GM12878 (cell line): ENCODE results near the gene ASPDH. TPM values are rescaled to one million over a fixed set of nuclear protein-coding genes. Genes with fewer than 3 reads are reported as not detected.

Experiments used
- BMI1 ChIP-seq: fragments of 450-650 bp; IDR thresholded peaks from 2 replicates; pipeline ENCODE4 v1.6.1; 2016; ENCODE audit warnings: mild to moderate bottlenecking, moderate library complexity, borderline replicate concordance
- CBX5 ChIP-seq: sonication (generic); IDR thresholded peaks from 2 replicates; pipeline ENCODE4 v1.6.1; 2016; ENCODE audit warnings: low read depth, moderate library complexity, mild to moderate bottlenecking, inconsistent platforms
- DPF2 ChIP-seq: fragments of 450-650 bp; IDR thresholded peaks from 2 replicates; pipeline ENCODE4 v1.6.1; 2017; ENCODE audit warnings: mild to moderate bottlenecking
- ESRRA ChIP-seq: IDR thresholded peaks from 2 replicates; pipeline ENCODE4 v1.6.1; 2012; ENCODE audit warnings: mild to moderate bottlenecking, low read length, improper control_type of control experiment
- FOS ChIP-seq: IDR thresholded peaks from 3 replicates; pipeline ENCODE4 v1.6.1; 2011; ENCODE audit warnings: borderline replicate concordance; ENCODE audit not compliant: insufficient read length; ENCODE audit errors: extremely low read depth
- FOXK2 ChIP-seq: fragments of 450-650 bp; IDR thresholded peaks from 2 replicates; pipeline ENCODE4 v1.6.1; 2017; ENCODE audit warnings: mild to moderate bottlenecking, moderate library complexity
- HDAC2 ChIP-seq: fragments of 200-600 bp; sonication (generic); IDR thresholded peaks from 2 replicates; pipeline ENCODE4 v1.6.1; 2017
- KDM1A ChIP-seq: fragments of 200-600 bp; sonication (generic); IDR thresholded peaks from 2 replicates; pipeline ENCODE4 v1.6.1; 2016; ENCODE audit warnings: borderline replicate concordance
- MXI1 ChIP-seq: fragments of 150-350 bp; IDR thresholded peaks from 2 replicates; pipeline ENCODE4 v1.6.1; 2011; ENCODE audit warnings: low read depth, mild to moderate bottlenecking, inconsistent platforms, low read length, improper control_type of control experiment
- NR2C2 ChIP-seq: IDR thresholded peaks from 2 replicates; pipeline ENCODE4 v1.6.1; 2011; ENCODE audit warnings: borderline replicate concordance, low read depth; ENCODE audit not compliant: control insufficient read depth, insufficient read length
- PML ChIP-seq: IDR thresholded peaks from 2 replicates; pipeline ENCODE4 v1.6.1; 2012; ENCODE audit warnings: low read length, inconsistent platforms
- RCOR1 ChIP-seq: conservative IDR thresholded peaks from 2 replicates; pipeline ENCODE4 v1.6.1; 2012; ENCODE audit warnings: low read depth, low read length, improper control_type of control experiment
- SMAD1 ChIP-seq: fragments of 450-650 bp; IDR thresholded peaks from 2 replicates; pipeline ENCODE4 v1.6.1; 2018; ENCODE audit warnings: mild to moderate bottlenecking, low read depth; ENCODE audit not compliant: partially characterized antibody
- SRF ChIP-seq, 2 experiments: IDR thresholded peaks; 2 replicates each; pipeline ENCODE4 v1.6.1; 2011; ENCODE audit warnings: low read depth in 2 of 2, low read length in 2 of 2, mild to moderate bottlenecking in 1 of 2, moderate library complexity in 1 of 2
- TAF1 ChIP-seq: IDR thresholded peaks from 2 replicates; pipeline ENCODE4 v1.6.1; 2011; ENCODE audit warnings: mild to moderate bottlenecking, low read depth, low read length, borderline replicate concordance
- TCF7 ChIP-seq: IDR thresholded peaks from 2 replicates; pipeline ENCODE4 v1.6.1; 2014; ENCODE audit warnings: antibody characterized with exemption, borderline replicate concordance
- ZNF217 ChIP-seq: fragments of 450-650 bp; IDR thresholded peaks from 2 replicates; pipeline ENCODE4 v1.6.1; 2017; ENCODE audit warnings: antibody characterized with exemption, mild to moderate bottlenecking
- ZNF274 ChIP-seq: IDR thresholded peaks from one replicate; pipeline ENCODE4 v1.8.0; 2011; ENCODE audit not compliant: insufficient read length, insufficient read depth
- ZNF622 ChIP-seq: fragments of 450-650 bp; IDR thresholded peaks from 2 replicates; pipeline ENCODE4 v1.6.1; 2017; ENCODE audit warnings: mild to moderate bottlenecking, inconsistent platforms
- polyA plus RNA-seq, 11 experiments: library from polyadenylated mRNA; depleted of rRNA in 4 of 11; unstranded in 6 of 11; stranded (reverse) in 5 of 11; fragments of >200 nt; fragmentation: Nextera tagmentation in 4 of 11; fragmentation: Illumina TruSeq in 1 of 11; extraction: Ambion mirVana in 4 of 11; extraction: Trizol in 1 of 11; gene quantifications; 1 replicate in 1 of 11; 2 replicates in 10 of 11; pipeline versions ENCODE4 v1.2.1 to v1.2.3, GENCODE V29; 2011 to 2016; ENCODE audit warnings: inconsistent platforms in 2 of 11, missing spikeins in 2 of 11, low read depth in 1 of 11
- total RNA-seq, 4 experiments: library from RNA; depleted of rRNA in 3 of 4; stranded (reverse); fragments of >200 nt in 3 of 4; fragmentation: Illumina TruSeq in 1 of 4; extraction: Trizol in 1 of 4; gene quantifications; 2 replicates each; pipeline versions ENCODE4 v1.2.1 to v1.2.3, GENCODE V29; 2013 to 2021
- TF ChIP-seq, protein P1 (sequence below): fragments of 450-650 bp; IDR thresholded peaks from 2 replicates; pipeline ENCODE4 v1.6.1; 2017; ENCODE audit warnings: antibody characterized with exemption, mild to moderate bottlenecking, moderate library complexity
- TF ChIP-seq, protein P2 (sequence below): fragments of 450-650 bp; IDR thresholded peaks from 2 replicates; pipeline ENCODE4 v1.6.1; 2017; ENCODE audit warnings: borderline replicate concordance
- TF ChIP-seq, protein P3 (sequence below): IDR thresholded peaks from 2 replicates; pipeline ENCODE4 v1.6.1; 2012; ENCODE audit warnings: mild to moderate bottlenecking, low read depth, low read length

ASPDH gene
- total and polyA plus RNA-seq, 10 of the 15 experiments (the other 5 are each of a cell fraction or from before 2014, with no cell fraction given) = not detected

DNA sequence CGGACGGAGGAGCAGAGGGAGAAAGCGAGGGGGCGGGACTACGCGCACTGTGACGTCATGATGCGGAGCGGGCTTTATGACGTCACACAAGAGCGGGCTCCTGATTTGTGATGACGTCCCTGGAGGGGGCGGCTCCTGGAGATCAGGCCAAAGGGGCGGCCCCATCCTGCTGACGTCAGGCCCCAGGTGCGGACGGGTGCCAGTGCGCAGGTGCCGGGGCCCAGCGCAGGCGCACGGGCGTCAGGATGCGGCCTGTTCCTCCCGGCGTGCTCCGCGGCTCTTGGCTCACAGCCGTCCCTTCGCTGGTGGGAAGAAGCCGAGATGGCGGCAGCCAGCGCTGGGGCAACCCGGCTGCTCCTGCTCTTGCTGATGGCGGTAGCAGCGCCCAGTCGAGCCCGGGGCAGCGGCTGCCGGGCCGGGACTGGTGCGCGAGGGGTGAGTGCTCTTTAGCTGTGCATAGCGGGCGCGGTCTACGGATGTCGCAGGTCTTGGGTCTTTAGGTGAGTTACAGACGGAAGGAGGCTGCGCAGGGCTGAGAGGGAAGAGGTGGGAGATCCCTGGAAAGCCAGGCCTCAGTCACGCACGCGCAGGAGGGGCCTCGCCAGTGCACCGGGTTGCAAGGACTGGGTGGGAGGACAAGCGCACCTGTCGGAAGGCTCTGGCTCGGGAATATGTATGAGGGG lies 37.3 kb downstream of the ASPDH start, which contains the start of the genes EMC10 and GARIN5A (continued):
- TF ChIP-seq ESRRA (no peak), TCF7 (no peak), TAF1 (peak; percentile 92), NR2C2 (no peak), BMI1 (no peak), FOXK2 (no peak), PML (peak; percentile 76; the same call in 1 of the 2 replicates), DPF2 (peak; percentile 66; the same call in 1 of the 2 replicates), SRF (IDR thresholded peaks at IDR 0.05; ENCODE audit: low read depth in 2 of 2, low read length in 2 of 2) (no peak), ZNF622 (no peak), KDM1A (no peak), CBX5 (no peak), MXI1 (peak; percentile 24; the same call in 1 of the 2 replicates), FOS (no peak), RCOR1 (no peak), ZNF217 (0 out of 2 replicates have a peak, but pooled peaks have one; percentile 47), SMAD1 (peak; percentile 43), HDAC2 (no peak), ZNF274 (no peak)
- TF ChIP-seq, protein P1, sequence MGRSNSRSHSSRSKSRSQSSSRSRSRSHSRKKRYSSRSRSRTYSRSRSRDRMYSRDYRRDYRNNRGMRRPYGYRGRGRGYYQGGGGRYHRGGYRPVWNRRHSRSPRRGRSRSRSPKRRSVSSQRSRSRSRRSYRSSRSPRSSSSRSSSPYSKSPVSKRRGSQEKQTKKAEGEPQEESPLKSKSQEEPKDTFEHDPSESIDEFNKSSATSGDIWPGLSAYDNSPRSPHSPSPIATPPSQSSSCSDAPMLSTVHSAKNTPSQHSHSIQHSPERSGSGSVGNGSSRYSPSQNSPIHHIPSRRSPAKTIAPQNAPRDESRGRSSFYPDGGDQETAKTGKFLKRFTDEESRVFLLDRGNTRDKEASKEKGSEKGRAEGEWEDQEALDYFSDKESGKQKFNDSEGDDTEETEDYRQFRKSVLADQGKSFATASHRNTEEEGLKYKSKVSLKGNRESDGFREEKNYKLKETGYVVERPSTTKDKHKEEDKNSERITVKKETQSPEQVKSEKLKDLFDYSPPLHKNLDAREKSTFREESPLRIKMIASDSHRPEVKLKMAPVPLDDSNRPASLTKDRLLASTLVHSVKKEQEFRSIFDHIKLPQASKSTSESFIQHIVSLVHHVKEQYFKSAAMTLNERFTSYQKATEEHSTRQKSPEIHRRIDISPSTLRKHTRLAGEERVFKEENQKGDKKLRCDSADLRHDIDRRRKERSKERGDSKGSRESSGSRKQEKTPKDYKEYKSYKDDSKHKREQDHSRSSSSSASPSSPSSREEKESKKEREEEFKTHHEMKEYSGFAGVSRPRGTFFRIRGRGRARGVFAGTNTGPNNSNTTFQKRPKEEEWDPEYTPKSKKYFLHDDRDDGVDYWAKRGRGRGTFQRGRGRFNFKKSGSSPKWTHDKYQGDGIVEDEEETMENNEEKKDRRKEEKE = no peak
- TF ChIP-seq, protein P2, sequence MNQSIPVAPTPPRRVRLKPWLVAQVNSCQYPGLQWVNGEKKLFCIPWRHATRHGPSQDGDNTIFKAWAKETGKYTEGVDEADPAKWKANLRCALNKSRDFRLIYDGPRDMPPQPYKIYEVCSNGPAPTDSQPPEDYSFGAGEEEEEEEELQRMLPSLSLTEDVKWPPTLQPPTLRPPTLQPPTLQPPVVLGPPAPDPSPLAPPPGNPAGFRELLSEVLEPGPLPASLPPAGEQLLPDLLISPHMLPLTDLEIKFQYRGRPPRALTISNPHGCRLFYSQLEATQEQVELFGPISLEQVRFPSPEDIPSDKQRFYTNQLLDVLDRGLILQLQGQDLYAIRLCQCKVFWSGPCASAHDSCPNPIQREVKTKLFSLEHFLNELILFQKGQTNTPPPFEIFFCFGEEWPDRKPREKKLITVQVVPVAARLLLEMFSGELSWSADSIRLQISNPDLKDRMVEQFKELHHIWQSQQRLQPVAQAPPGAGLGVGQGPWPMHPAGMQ = no peak
- TF ChIP-seq, protein P3, sequence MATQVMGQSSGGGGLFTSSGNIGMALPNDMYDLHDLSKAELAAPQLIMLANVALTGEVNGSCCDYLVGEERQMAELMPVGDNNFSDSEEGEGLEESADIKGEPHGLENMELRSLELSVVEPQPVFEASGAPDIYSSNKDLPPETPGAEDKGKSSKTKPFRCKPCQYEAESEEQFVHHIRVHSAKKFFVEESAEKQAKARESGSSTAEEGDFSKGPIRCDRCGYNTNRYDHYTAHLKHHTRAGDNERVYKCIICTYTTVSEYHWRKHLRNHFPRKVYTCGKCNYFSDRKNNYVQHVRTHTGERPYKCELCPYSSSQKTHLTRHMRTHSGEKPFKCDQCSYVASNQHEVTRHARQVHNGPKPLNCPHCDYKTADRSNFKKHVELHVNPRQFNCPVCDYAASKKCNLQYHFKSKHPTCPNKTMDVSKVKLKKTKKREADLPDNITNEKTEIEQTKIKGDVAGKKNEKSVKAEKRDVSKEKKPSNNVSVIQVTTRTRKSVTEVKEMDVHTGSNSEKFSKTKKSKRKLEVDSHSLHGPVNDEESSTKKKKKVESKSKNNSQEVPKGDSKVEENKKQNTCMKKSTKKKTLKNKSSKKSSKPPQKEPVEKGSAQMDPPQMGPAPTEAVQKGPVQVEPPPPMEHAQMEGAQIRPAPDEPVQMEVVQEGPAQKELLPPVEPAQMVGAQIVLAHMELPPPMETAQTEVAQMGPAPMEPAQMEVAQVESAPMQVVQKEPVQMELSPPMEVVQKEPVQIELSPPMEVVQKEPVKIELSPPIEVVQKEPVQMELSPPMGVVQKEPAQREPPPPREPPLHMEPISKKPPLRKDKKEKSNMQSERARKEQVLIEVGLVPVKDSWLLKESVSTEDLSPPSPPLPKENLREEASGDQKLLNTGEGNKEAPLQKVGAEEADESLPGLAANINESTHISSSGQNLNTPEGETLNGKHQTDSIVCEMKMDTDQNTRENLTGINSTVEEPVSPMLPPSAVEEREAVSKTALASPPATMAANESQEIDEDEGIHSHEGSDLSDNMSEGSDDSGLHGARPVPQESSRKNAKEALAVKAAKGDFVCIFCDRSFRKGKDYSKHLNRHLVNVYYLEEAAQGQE = no peak
